CD4-positive, alpha-beta T cell treated with Interleukin-15 for 1 hour (primary cell): ENCODE data around the gene LENG9.
A peak's percentile ranks its signal among the peaks of the same experiment; 100 is the strongest.
"Not testable (repeated sequence)": the region's sequence is repeated elsewhere in the genome, so short reads cannot be mapped to it uniquely, and the experiment has no call there.

Source experiments
- DNase-seq: peaks from one replicate; pipeline ENCODE4 v3.0.0-alpha.2; 2020

Gene LENG9

GRCh38 chr19:54477650-54478049, 14.1 kb upstream of the LENG9 start:
- no peak for DNase-seq

- no peak for DNase-seq
These were observed 12.1 kb upstream of the LENG9 start for GRCh38 chr19:54475706-54476105.

DNA sequence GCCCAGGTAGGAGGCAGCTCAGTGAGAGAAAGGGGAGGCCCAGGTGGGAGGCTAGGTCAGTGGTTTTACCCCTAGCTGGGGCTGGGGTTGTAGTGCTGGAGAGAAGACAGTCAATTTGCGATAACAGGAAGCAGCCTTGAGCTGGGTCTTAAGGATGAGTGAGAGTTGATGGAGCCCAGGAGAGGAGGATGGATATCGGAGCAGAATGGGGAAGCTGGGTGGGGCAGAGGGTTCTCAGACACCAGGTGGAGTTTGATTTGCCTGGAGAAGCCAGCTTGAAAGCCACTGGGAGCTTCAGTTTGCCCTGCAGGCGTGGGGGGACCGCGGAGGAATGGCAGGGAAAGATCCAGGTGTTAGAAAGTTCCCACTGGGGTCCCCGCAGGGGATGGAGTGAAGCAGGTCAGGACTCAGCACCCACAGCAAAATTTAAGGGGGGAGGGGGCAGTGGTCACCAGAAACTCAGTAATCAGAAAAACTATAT, 10.4 kb upstream of the LENG9 start:
- DNase-seq: no peak

GRCh38 chr19:54473071-54473891, 9.7 kb upstream of the LENG9 start, which contains the start of gene CDC42EP5:
CDC42EP5 (minus strand) TSS chr19:54473296; CDS start chr19:54465547, 7,749 bp downstream.
- no peak for DNase-seq

DNA sequence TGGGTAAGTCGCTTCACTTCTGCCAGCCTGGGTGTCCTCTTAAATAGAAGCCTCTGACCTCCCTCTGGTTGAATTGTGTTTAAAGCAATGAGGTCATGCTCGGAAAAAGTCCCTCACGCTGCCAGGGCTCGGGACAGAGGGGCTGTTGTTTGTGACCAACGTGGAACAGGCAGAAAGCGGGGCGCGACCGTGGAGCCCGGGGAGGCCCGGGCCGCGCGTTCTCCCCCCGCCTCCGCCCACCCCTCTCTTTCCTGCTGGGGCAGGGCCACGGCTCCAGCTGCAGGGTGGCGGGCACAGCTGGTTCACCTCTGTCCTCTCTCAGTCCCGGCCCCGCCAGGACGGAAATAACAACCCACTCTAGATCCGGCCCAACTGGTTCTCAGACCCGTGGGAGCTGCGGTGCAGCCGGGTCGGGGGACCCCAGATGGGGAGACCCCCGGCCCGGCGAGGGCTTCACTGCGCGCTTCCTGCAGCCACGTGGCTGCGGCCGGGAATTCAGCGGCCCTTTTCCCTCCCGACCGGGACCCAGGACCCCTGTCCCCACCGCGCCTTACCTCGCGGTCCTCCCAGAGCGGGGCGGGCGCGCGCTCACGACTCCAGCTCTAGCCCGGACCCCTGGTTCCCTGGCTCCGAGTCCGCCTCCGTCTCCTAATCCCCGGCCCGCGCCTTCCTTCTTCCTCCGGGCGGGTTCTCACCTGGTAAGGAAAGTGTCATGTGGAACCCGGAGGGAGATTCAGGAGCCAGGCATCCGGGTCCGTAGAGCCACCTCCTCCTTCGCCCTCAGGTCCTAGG, 7.6 kb upstream of the LENG9 start:
- no peak for DNase-seq

DNA sequence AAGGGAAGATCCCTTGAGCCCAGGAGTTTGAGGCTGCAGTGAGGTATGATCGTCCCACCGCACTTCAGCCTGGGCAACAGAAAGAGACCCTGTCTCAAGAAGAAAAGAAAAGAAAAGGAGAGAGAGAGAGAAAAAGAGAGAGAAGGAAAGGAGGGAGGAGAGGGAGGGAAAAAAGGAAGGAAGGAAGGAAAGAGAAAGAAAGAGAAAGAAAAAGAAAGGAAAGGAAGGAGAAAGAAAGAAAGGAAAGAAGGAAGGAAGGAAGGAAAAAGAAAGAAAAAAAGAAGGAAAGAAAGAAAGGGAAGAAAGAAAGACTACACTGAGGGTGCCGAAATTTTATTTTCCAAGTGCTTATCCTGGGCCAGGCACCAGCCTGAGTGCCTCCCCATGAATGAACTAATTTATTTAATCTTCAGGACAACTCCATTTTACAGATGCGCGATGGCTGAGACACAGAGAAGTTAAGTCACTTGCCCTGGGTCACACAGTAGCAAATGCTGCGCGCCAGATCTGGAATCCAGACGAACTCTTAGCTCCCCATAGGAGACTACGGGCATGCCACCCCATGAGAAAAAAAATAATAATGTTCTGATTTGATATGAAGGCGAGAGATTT, 6.8 kb upstream of the LENG9 start:
- DNase-seq: no peak

GRCh38 chr19:54469496-54469934, 5.9 kb upstream of the LENG9 start:
- DNase-seq: no peak

DNA sequence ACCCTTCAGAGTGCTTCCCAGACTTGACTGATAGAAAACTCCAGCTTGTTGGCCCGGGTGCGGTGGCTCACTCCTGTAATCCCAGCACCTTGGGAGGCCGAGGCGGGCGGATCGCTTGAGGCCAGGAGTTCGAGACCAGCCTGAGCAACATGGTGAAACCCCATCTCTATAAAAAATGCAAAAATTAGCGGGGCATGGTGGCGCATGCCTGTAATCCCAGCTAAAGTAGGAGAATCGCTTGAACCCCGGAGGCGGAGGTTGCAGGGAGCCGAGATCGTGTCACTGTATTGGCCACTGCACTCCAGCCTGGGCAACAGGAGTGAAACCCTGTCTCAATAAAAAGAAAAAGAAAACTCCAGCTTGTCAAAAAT, 2.5 kb upstream of the LENG9 start:
- DNase-seq: not testable (repeated sequence)

DNA sequence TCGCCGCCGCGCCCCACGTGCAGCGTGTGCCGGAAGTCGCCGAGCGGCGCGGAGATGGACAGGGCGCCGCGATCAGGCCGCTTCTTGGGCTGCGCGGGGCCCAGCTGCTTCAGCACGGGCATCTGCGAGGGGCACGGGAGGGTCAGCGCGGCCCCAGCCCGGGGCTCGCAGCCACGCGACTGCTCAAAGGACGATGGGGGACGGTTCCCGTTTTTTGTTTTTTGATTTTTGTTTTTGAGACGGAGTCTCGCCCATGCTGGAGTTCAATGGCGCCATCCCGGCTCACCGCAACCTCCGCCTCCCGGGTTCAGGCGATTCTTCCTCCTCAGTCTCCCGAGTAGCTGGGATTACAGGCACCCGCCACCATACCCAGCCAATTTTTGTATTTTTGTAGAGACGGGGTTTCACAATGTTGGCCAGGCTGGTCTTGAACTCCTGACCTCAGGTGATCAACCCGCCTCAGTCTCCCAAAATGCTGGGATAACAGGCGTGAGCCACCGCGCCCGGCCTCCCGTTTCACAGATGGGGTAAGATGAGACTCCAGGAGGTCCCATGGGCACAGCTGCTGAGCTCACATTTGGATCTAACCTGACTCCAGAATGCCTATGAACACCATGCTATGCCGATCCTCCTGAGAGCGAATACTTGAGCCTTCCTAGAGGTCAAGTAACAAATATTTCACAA, 2.0 kb upstream of the LENG9 start:
- DNase-seq: no peak

DNA sequence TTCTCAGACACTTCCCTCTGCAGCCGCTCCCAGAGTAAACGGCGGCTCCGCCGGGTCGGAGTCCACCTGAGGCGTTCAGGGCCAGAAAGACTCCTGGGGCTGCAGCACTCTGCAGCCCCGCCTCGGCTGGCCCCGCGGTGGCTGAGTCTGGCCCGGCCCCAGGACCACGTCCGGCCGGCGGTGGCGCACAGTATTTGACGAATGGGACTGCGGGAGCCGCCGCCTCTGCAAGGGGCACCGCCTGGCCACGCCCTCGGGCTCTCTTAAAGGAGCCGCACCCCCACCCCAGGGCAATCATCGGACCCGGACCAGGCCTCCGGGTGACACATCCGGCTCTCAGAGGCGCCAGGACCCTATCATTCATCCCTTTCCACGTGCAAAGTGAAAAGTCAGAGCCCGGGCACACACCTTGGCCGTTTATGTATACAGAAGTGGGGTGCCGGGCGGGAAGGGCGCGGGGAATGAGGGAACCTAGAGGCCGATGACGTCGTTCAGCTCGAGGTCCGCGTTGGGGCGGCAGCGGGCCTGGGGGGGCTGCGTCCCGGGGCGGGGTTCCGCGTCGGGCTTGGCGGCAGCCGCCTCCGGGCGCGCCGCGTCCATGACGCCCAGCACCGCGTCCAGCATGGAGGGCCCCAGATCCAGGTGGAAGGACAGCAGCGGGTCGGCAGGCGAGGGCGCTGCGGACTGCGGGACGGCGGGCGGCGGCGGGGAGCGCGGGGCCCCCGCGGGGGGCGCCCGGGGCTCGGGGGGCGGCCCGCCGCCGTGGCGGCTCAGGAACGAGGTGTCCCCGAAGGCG, 1.2 kb upstream of the LENG9 start:
- DNase-seq: peak; percentile 78

DNA sequence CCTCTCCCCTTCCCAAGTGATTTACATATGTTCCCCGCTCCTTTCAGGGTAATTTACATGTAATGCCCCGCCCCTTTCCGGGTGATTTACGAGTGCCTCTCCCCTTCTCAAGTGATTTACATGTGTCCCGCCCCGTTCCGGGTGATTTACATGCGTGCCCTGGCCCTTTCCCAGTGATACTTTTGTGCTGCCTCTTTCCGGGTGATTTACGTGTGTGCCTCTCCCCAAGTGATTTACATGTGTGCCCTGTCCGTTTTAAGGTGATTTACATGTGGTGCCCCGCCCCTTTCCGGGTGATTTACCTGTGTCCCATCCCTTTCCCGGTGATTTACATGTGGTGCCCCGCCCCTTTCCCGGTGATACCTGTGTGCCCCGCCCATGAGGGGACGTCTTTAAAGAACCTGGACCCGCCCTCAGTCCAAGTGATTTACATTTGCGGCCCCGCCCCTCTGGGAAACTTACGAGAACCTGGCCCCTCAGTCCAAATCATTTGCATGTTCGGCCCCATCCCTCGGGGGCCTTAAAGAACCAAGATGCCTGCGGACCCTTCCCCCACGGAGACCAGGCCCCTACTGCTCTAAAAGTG, 559 bp upstream of the LENG9 start:
- DNase-seq: no peak

- DNase-seq: peak; percentile 60
These were observed 685 bp downstream of the LENG9 start for GRCh38 chr19:54462655-54463530.

DNA sequence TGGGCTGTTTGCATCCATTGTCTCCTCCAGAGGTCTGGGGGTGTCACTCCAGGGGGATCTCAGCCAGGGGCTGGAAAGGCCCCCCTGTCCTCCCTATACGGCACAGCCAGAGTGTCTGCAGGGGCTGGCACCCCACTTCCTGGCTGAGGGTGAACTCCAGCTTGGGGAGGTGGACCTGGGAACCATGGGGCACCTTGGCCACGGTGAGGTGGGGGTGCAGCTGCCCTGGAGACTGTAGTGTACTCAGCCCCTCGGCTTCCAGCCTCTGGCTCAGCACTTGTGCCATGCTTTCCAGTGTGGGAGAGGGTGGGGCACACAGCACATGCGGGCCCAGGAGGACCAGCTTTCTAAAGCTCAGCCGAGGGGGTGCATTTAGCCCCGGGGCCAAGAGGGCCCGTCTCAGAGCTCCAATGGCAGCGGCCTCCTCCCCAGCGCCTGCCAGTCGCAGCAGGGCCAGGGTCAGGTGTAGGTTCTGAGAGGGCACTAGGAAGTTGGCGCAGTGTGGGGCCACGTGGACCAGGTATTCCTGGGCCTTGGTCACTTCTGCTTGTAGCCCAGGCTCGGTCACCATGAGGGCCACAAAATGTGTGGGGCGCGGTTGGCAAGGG, 1.4 kb downstream of the LENG9 start:
- DNase-seq: no peak

DNA sequence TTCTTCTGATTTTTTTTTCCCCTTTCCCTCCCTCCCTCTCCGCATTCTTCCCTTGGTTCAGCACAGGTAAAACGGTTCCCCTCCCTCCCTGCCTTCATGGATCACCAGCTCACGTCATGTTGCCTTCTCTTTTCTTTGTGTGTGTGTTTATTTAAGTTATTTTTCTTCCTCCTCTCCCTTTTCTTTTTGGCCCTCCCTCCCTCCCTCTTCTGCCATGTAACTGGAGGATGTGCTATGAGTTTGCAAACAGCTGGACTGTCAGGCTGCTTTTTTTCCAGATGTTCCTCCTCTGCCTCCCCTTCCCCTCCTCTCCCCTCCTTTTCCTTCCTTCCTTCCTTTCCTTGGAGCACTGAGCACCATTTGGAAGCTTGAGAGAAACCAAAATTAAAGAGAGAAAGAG, 2.0 kb downstream of the LENG9 start:
- no peak for DNase-seq

- DNase-seq: no peak
These were observed 2.4 kb downstream of the LENG9 start for GRCh38 chr19:54461210-54461609.

DNA sequence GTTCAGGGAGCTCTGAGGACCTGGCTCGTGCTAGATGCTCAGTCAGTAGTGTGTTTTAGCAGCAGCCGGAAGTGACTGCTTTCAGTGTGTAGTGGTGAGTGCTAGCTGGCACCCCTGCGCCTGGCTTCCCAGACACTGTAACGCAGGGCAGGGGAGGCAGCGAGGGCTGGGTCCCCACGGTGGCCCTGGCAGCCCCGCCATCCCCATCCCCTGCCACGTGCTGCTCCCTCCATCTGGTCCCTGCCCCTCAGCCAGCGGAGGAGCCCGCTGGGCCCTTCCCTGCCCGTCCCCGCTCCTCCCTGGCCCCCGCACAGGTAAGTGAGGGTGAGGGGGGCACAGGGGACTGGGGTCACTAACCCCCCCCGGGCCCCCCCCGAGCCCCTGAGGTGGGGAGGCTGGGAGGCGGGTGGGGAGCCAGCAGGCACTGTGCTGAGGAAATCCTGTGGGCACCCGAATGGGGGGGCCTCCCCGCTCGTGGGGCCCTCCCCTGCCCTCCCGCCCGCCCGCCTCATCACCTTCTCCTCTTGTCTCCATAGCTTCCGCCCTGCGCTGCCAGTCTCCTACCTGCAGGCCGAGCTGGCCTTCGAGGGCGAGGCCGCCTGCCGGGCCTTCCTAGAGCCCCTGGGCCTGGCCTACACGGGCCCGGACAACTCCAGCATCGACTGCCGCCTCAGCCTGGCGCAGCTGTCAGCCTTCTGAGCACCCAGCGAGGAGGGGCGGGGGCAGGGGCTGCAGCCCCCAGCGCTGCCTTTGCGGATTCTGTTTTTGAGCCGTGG, 3.2 kb downstream of the LENG9 start:
- DNase-seq: no peak

GRCh38 chr19:54459282-54460229, 4.0 kb downstream of the LENG9 start:
- DNase-seq: no peak

- no peak for DNase-seq
These were observed 4.8 kb downstream of the LENG9 start for GRCh38 chr19:54458648-54459281.
